GM12801 (cell line): ENCODE results near the gene SLC12A8.

Experiments used
- CTCF ChIP-seq: IDR thresholded peaks from one replicate; pipeline ENCODE4 v1.5.1; 2011; ENCODE audit warnings: control low read depth; ENCODE audit not compliant: insufficient read length; ENCODE audit errors: extremely low read depth

SLC12A8 gene

DNA sequence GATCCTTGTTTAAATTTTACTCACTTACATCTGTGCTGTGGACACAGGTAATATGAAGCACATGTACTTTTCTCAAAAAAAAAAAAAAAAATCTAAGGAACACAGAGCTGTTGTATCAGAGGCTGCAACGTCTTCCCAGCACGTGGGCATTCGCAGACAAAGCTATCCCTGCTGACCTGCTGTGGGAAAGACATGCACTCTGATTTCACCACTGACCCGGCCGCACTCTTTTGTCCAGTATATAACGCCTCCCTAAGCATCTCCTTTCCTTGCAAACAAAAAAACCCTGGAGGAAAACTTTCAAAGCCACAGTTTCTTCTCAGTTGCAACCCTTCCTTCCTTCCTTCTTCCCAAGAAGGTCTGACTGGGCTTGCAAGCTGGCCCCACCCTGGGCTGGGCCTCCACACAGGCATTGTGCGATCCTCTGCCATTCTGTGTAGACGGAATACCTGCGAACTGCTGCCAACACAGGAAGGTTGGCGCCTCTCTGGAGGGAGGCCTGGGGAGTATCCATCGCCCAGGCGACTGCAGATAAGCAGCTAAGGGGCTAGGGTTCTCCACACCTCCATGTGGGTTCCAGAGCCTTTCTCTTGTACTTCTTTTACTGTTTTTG is 50.8 kb downstream of the SLC12A8 start:
- TF ChIP-seq CTCF: no peak

- no peak for TF ChIP-seq CTCF
These were observed 51.8 kb downstream of the SLC12A8 start for GRCh38 chr3:125160606-125161371.

GRCh38 chr3:125157183-125157582 is 55.4 kb downstream of the SLC12A8 start:
- no peak for TF ChIP-seq CTCF

DNA sequence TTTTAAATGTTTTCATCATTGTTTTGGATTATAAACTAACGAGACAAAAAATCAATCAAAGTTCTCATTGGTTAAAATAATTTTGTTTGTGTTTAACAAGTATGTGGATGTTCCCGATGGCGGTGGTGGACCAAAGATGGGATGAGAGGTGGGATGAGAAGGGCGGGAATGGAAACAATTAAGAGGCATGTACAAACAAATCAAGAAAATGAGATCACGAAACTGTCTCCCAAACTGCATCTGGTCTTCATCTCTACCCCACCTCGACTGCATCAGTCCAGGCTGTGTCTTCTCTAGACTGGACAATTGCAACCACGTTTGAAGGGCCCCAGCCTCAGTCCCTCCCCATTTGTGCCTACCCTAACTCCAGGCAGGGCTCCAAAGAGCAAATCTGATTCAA is 56.1 kb downstream of the SLC12A8 start:
- TF ChIP-seq CTCF: no peak

GRCh38 chr3:125154800-125155269 is 57.7 kb downstream of the SLC12A8 start:
- TF ChIP-seq CTCF: no peak

DNA sequence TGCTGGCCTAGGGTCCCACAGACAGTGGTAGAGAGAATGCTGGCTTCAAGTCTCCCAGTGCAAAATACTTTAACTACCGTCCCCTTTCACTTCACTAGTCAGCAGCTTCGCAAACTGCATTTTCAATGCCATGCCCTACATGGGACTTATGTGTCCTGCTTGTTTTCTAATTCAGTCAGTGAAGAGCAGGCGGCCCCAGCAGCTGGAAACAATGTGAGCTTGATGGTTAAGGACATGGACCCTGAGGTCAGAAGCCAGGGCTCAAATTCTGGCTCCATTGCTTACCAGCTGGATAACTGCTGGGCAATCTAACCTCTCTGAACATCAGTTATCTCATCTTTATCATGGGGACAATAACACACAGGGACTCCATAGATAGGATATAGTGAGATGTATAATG is 58.4 kb downstream of the SLC12A8 start:
- TF ChIP-seq CTCF: no peak

DNA sequence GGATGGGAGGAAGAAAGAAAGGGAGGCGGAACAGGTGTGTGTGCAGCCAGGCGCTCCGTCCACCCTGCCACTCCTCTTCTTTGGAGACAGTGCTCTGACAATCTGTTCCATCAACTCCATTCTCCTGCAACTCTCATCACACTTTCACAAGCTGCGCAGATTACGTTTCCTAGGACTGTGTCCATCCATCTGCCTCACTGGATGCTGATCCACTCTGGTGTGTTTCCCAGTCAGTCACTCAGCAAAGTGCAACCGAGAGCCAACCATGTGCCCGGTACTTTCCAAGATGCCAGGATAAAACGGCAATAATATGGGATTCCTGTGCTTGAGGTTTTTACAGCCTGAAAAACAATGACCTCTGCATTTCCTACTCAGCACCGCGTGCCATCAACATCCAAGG is 59.6 kb downstream of the SLC12A8 start:
- TF ChIP-seq CTCF: no peak
